Hematopoietic multipotent progenitor cell treated with erythropoietin and hydrocortisone succinate and interleukin-3 and kit ligand, for 15 days (in vitro differentiated cells): Measurements from ENCODE around the gene PRDX3.

Experiments used
- DNase-seq: peaks from one replicate; pipeline ENCODE4 v3.0.0-alpha.2; 2015; ENCODE audit warnings: low spot score

The PRDX3 gene

GRCh38 chr10:119178372-119179119 is at the start of gene PRDX3:
TSS of gene PRDX3 (minus strand) at chr10:119178812. CDS start at chr10:119178790, 22 bp downstream.
- peak; percentile 90 for DNase-seq

- DNase-seq = no peak
Measured at GRCh38 chr10:119227825-119228224, 49.2 kb upstream of the PRDX3 start.

- no peak for DNase-seq
Measured at GRCh38 chr10:119225083-119225658, 46.6 kb upstream of the PRDX3 start.

GRCh38 chr10:119222966-119223386 is 44.4 kb upstream of the PRDX3 start:
- no peak for DNase-seq

GRCh38 chr10:119222537-119222936 is 43.9 kb upstream of the PRDX3 start:
- no peak for DNase-seq

GRCh38 chr10:119221666-119222065 is 43.1 kb upstream of the PRDX3 start:
- DNase-seq = no peak

- DNase-seq = no peak
Measured at GRCh38 chr10:119221201-119221600, 42.6 kb upstream of the PRDX3 start.

- no peak for DNase-seq
Measured at GRCh38 chr10:119219871-119220270, 41.3 kb upstream of the PRDX3 start.

GRCh38 chr10:119217991-119218490 is 39.4 kb upstream of the PRDX3 start:
- DNase-seq = no peak

- DNase-seq = no peak
Measured at GRCh38 chr10:119217401-119217800, 38.8 kb upstream of the PRDX3 start.

GRCh38 chr10:119216127-119216526 is 37.5 kb upstream of the PRDX3 start:
- DNase-seq = no peak

GRCh38 chr10:119215371-119215770 is 36.8 kb upstream of the PRDX3 start:
- no peak for DNase-seq

GRCh38 chr10:119211625-119212441 is 33.2 kb upstream of the PRDX3 start:
- no peak for DNase-seq

GRCh38 chr10:119211176-119211575 is 32.6 kb upstream of the PRDX3 start:
- DNase-seq = no peak

- no peak for DNase-seq
Measured at GRCh38 chr10:119210633-119211032, 32.0 kb upstream of the PRDX3 start.

- DNase-seq = no peak
Measured at GRCh38 chr10:119209736-119210355, 31.2 kb upstream of the PRDX3 start.

- DNase-seq = peak; percentile 50
Measured at GRCh38 chr10:119209035-119209735, 30.6 kb upstream of the PRDX3 start.

- no peak for DNase-seq
Measured at GRCh38 chr10:119208553-119208940, 29.9 kb upstream of the PRDX3 start.

GRCh38 chr10:119207713-119208552 is 29.3 kb upstream of the PRDX3 start:
- no peak for DNase-seq

GRCh38 chr10:119207366-119207666 is 28.7 kb upstream of the PRDX3 start, which contains the start of gene GRK5:
TSS of gene GRK5 (plus strand) at chr10:119207571. CDS start at chr10:119207918, 347 bp downstream.
- peak; percentile 92 for DNase-seq
